ENCODE data around the gene CACNA1I.

GRCh38 chr22:39690881-39691605 lies 120.5 kb downstream of the CACNA1I start:
- TF ChIP-seq CTCF (IDR thresholded peaks at IDR 0.05) (no peak), EZH2 (IDR thresholded peaks at IDR 0.05; ENCODE audit: borderline replicate concordance, insufficient read depth, low read depth, low read length, poor library complexity, severe bottlenecking) (no peak)

Data from B cell (primary cell).